ENCODE data around the gene FYCO1. TPM values are rescaled to one million over a fixed set of nuclear protein-coding genes. Genes with fewer than 3 reads are reported as not detected.

Gene FYCO1
- total RNA-seq, 1 donor from 2014 or later: 18.5 TPM

GRCh38 chr3:45884368-45885201 is 111.0 kb downstream of the FYCO1 start:
- no peak for ATAC-seq

GRCh38 chr3:45881078-45882022 is 114.3 kb downstream of the FYCO1 start:
- ATAC-seq: no peak

GRCh38 chr3:45880725-45881077 is 114.9 kb downstream of the FYCO1 start:
- ATAC-seq: no peak

GRCh38 chr3:45878124-45878523 is 117.5 kb downstream of the FYCO1 start:
- ATAC-seq: no peak

- no peak for ATAC-seq
Observed at GRCh38 chr3:45874677-45875346, 120.8 kb downstream of the FYCO1 start.

- ATAC-seq: no peak
Observed at GRCh38 chr3:45873638-45874037, 122.0 kb downstream of the FYCO1 start.

GRCh38 chr3:45873036-45873435 is 122.6 kb downstream of the FYCO1 start:
- no peak for ATAC-seq

GRCh38 chr3:45872569-45872968 is 123.1 kb downstream of the FYCO1 start:
- ATAC-seq: no peak

- ATAC-seq: no peak
Observed at GRCh38 chr3:45871780-45872179, 123.8 kb downstream of the FYCO1 start.

GRCh38 chr3:45870099-45870498 is 125.5 kb downstream of the FYCO1 start:
- ATAC-seq: no peak

- no peak for ATAC-seq
Observed at GRCh38 chr3:45869638-45870037, 126.0 kb downstream of the FYCO1 start.

GRCh38 chr3:45868650-45869049 is 127.0 kb downstream of the FYCO1 start:
- ATAC-seq: no peak

- ATAC-seq: no peak
Observed at GRCh38 chr3:45868213-45868612, 127.4 kb downstream of the FYCO1 start.

Other genes with a start within 250 kb of the FYCO1 start
- 0.16 TPM for gene SLC6A20, start 199.3 kb downstream of the FYCO1 start, total RNA-seq
- gene LZTFL1, start 153.7 kb downstream of the FYCO1 start, total RNA-seq: 7.0 TPM
- not detected for gene CCR9, start 109.3 kb downstream of the FYCO1 start, total RNA-seq
- 0.28 TPM for gene CXCR6, start 52.4 kb downstream of the FYCO1 start, total RNA-seq
- gene XCR1, start 31.7 kb upstream of the FYCO1 start, total RNA-seq: 0.04 TPM
- 0.52 TPM for gene CCR1, start 212.5 kb upstream of the FYCO1 start, total RNA-seq
- gene CCR3, start 246.6 kb upstream of the FYCO1 start, total RNA-seq: not detected